ENCODE results near the gene ODF4.

The ODF4 gene

DNA sequence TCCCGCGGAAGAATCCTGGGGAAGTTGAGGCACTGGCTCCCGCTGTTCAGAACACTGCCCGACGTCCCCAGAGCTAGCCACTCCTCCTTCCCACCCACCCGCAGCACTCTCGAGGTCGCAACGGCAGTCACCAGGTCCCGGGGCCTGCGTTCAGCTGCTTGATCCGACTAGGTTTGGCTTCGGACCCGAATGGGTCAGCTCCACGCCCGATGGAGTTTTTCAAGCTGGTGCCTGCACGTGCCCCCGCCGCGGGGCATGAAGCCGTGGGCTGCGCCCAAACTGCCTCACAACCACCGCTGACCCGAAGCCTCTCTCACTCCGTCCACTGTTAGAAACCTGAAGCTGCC is 12.4 kb upstream of the ODF4 start:
- H3K4me3 ChIP-seq (IDR thresholded peaks at IDR 0.05; ENCODE audit: insufficient read depth, low read depth, low read length) = no peak overlapping the region
- no peak overlapping the region for H3K9ac ChIP-seq

DNA sequence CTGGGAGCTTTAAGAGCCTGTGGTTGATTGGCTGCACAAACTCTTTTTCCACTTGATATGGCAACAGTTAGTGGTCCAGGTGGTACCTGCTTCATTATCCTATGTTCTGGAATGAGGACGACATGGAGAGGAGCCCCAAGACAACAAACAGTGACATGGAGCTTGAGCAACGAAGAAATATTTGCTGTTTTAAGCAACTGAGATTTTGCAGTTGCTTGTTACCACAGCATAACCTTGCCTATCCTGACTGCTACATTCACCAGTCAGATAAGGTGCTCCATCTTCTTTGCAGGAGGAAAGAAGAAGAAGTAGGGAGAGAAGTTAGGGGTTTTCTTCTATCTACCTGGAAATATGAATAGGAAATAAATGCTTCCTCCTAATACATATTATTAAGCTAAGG is 7.5 kb upstream of the ODF4 start:
- Histone ChIP-seq H3K4me2 (no peak overlapping the region), H3K27me3 (ENCODE audit: insufficient read depth, low read depth) (no peaks in the 10 kb centered on the region), H3K36me3 (ENCODE audit: insufficient read depth) (no peaks in the 10 kb centered on the region), H4K20me1 (ENCODE audit: insufficient read depth) (no peaks in the 10 kb centered on the region), H3K4me3 (IDR thresholded peaks at IDR 0.05; ENCODE audit: insufficient read depth, low read depth, low read length) (no peak overlapping the region), H3K79me2 (ENCODE audit: insufficient read depth, low read depth) (no peaks in the 10 kb centered on the region), H3K4me1 (ENCODE audit: low read depth, poor library complexity, severe bottlenecking) (no peaks in the 10 kb centered on the region), H2AFZ (ENCODE audit: low read depth) (no peak overlapping the region), H3K27ac (no peak overlapping the region), H3K9ac (no peak overlapping the region)
- TF ChIP-seq, protein P1, sequence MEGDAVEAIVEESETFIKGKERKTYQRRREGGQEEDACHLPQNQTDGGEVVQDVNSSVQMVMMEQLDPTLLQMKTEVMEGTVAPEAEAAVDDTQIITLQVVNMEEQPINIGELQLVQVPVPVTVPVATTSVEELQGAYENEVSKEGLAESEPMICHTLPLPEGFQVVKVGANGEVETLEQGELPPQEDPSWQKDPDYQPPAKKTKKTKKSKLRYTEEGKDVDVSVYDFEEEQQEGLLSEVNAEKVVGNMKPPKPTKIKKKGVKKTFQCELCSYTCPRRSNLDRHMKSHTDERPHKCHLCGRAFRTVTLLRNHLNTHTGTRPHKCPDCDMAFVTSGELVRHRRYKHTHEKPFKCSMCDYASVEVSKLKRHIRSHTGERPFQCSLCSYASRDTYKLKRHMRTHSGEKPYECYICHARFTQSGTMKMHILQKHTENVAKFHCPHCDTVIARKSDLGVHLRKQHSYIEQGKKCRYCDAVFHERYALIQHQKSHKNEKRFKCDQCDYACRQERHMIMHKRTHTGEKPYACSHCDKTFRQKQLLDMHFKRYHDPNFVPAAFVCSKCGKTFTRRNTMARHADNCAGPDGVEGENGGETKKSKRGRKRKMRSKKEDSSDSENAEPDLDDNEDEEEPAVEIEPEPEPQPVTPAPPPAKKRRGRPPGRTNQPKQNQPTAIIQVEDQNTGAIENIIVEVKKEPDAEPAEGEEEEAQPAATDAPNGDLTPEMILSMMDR (conservative IDR thresholded peaks at IDR 0.05; ENCODE audit: low read depth, low read length) = no peak

More for the DNA sequence above, 12.4 kb upstream of the ODF4 start:
- H3K79me2 ChIP-seq (ENCODE audit: insufficient read depth, low read depth) = no peaks in the 10 kb centered on the region
- no peak overlapping the region for H3K4me2 ChIP-seq
- H3K4me1 ChIP-seq (ENCODE audit: low read depth, poor library complexity, severe bottlenecking) = no peaks in the 10 kb centered on the region
- H3K36me3 ChIP-seq (ENCODE audit: insufficient read depth) = no peaks in the 10 kb centered on the region
- TF ChIP-seq, protein P1 (conservative IDR thresholded peaks at IDR 0.05; ENCODE audit: low read depth, low read length) = no peak
- no peaks in the 10 kb centered on the region for H3K27me3 ChIP-seq (ENCODE audit: insufficient read depth, low read depth)
- H2AFZ ChIP-seq (ENCODE audit: low read depth) = no peak overlapping the region
- no peak overlapping the region for H3K27ac ChIP-seq
- H4K20me1 ChIP-seq (ENCODE audit: insufficient read depth) = no peaks in the 10 kb centered on the region

DNA sequence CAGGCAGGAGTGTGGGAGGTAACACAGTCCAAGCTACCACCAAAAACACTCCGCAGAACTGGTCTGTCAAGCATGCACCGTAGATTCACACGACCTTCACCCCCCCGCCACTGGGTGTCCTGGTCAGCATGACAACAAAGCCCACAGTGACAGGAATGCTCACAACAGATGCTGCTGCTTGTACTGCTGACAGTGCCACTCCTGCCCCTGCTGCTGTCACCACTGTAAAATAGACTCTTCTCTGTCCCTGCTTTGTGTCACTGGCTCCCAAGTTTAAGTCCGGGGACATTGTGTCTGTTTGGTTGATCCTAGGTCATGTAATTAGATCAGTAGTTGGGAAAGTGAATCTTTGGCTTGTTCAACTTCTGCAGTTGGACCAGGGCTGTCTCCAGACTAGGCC is 7.0 kb upstream of the ODF4 start:
- Histone ChIP-seq H3K27ac (no peak overlapping the region), H3K4me1 (ENCODE audit: low read depth, poor library complexity, severe bottlenecking) (no peaks in the 10 kb centered on the region), H3K36me3 (ENCODE audit: insufficient read depth) (no peaks in the 10 kb centered on the region), H2AFZ (ENCODE audit: low read depth) (no peak overlapping the region), H3K4me3 (IDR thresholded peaks at IDR 0.05; ENCODE audit: insufficient read depth, low read depth, low read length) (no peak overlapping the region), H3K27me3 (ENCODE audit: insufficient read depth, low read depth) (no peaks in the 10 kb centered on the region), H3K4me2 (no peak overlapping the region), H3K79me2 (ENCODE audit: insufficient read depth, low read depth) (no peaks in the 10 kb centered on the region), H3K9ac (no peak overlapping the region), H4K20me1 (ENCODE audit: insufficient read depth) (no peaks in the 10 kb centered on the region)
- TF ChIP-seq, protein P1 (conservative IDR thresholded peaks at IDR 0.05; ENCODE audit: low read depth, low read length) = no peak

DNA sequence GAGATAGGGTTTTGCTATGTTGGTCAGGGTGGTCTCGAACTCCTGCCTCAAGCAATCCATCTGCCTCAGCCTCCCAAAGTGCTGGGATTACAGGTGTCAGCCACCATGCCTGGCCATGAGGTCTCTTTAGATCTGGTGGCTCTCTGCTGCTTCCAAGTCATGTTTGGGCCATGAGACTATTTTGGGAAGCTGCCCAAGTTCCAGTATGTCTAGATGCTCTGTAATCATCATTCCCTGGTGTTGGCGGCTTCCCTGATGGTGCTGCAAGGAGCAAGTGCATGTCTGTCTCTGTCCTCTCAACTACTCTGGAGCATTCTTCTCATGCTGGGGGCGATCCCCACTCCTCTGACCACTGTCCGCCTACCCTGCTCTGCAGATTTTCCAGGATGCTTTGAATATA is 6.4 kb upstream of the ODF4 start:
- H2AFZ ChIP-seq (ENCODE audit: low read depth) = no peak overlapping the region
- no peak overlapping the region for H3K4me2 ChIP-seq
- H3K4me3 ChIP-seq (IDR thresholded peaks at IDR 0.05; ENCODE audit: insufficient read depth, low read depth, low read length) = no peak overlapping the region
- no peaks in the 10 kb centered on the region for H4K20me1 ChIP-seq (ENCODE audit: insufficient read depth)
- TF ChIP-seq, protein P1 (conservative IDR thresholded peaks at IDR 0.05; ENCODE audit: low read depth, low read length) = no peak
- H3K27me3 ChIP-seq (ENCODE audit: insufficient read depth, low read depth) = no peaks in the 10 kb centered on the region
- H3K36me3 ChIP-seq (ENCODE audit: insufficient read depth) = no peaks in the 10 kb centered on the region
- no peak overlapping the region for H3K27ac ChIP-seq
- no peaks in the 10 kb centered on the region for H3K4me1 ChIP-seq (ENCODE audit: low read depth, poor library complexity, severe bottlenecking)
- H3K9ac ChIP-seq = no peak overlapping the region
- H3K79me2 ChIP-seq (ENCODE audit: insufficient read depth, low read depth) = no peaks in the 10 kb centered on the region
